ENCODE data around the gene KCNK10. TPM values are rescaled to one million over a fixed set of nuclear protein-coding genes. Genes with fewer than 3 reads are reported as not detected.

The KCNK10 gene
- total RNA-seq, 1 experiment from 2014 or later: 2.9 TPM

GRCh38 chr14:88363644-88364043, 40.6 kb upstream of the KCNK10 start:
- intact Hi-C loops (cut with micrococcal nuclease; ENCODE audit: unreplicated experiment): no loop called here
- no peaks in the 10 kb centered on the region for H3K27me3 Mint-ChIP-seq (ENCODE audit: insufficient read depth, unreplicated experiment)
- no peak overlapping the region for H3K4me3 Mint-ChIP-seq (ENCODE audit: unreplicated experiment)
- Histone ChIP-seq H3K4me3 (ENCODE audit: low read depth, low read length) (no peak overlapping the region), H3K4me1 (peaks cover 28% of the 10 kb centered on the region), H3K36me3 (ENCODE audit: control insufficient read depth, insufficient read depth, low read length) (no peaks in the 10 kb centered on the region), H3K27me3 (replicated peaks; ENCODE audit: control insufficient read depth, insufficient read depth, low read length) (no peaks in the 10 kb centered on the region), H3K9me3 (peaks cover 11% of the 10 kb centered on the region; the same call in 1 of the 2 replicates)
- no peak for DNase-seq
- H3K4me1 Mint-ChIP-seq (ENCODE audit: low read depth, unreplicated experiment): peaks cover 10% of the 10 kb centered on the region
- CTCF ChIA-PET: interaction anchor here (0.6 kb wide), 1 partner anchor 14 kb away, joined by 5 read pairs; no protein-coding TSS in a partner anchor
- H3K9me3 Mint-ChIP-seq (ENCODE audit: unreplicated experiment): peaks cover 21% of the 10 kb centered on the region
- TF ChIP-seq CTCF (IDR thresholded peaks at IDR 0.05; ENCODE audit: insufficient read depth in 1 of 2, low read depth in 1 of 2, low read length in 1 of 2, severe bottlenecking in 1 of 2, unreplicated experiment in 1 of 2): no peak
- BruUV-seq (replicated peaks): no TSS peak
- H3K27ac Mint-ChIP-seq (ENCODE audit: unreplicated experiment): no peak overlapping the region
- POLR2A ChIA-PET: no interaction called here
- H3K36me3 Mint-ChIP-seq (ENCODE audit: insufficient read depth, unreplicated experiment): no peaks in the 10 kb centered on the region

DNA sequence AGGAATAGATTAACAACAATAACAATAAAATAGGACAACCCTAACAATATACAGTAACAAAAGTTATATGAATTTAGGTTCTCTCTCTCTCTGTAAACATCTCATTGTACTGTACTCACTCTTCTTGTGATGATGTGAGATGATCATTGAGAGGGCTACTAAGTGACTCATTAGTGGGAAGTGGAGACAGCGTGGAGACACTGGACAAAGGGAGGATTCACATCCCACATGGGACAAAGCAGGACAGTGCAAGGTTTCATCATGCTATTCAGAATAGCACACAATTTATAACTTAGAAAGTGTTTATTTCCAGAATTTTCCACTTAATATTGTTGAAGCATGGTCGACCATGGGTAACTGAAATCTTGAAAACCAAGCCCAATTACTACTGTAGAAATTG, 36.4 kb upstream of the KCNK10 start:
- Mint-ChIP-seq H3K27ac (ENCODE audit: unreplicated experiment) (no peak overlapping the region), H3K36me3 (ENCODE audit: insufficient read depth, unreplicated experiment) (no peaks in the 10 kb centered on the region), H3K4me1 (ENCODE audit: low read depth, unreplicated experiment) (peaks cover 3% of the 10 kb centered on the region), H3K27me3 (ENCODE audit: insufficient read depth, unreplicated experiment) (no peaks in the 10 kb centered on the region), H3K4me3 (ENCODE audit: unreplicated experiment) (no peak overlapping the region), H3K9me3 (ENCODE audit: unreplicated experiment) (peaks cover 15% of the 10 kb centered on the region)
- H3K36me3 ChIP-seq (ENCODE audit: control insufficient read depth, insufficient read depth, low read length): no peaks in the 10 kb centered on the region
- no peaks in the 10 kb centered on the region for H3K9me3 ChIP-seq
- no peaks in the 10 kb centered on the region for H3K27me3 ChIP-seq (replicated peaks; ENCODE audit: control insufficient read depth, insufficient read depth, low read length)
- CTCF ChIA-PET: no interaction called here
- no peak for DNase-seq
- TF ChIP-seq CTCF (IDR thresholded peaks at IDR 0.05; ENCODE audit: insufficient read depth in 1 of 2, low read depth in 1 of 2, low read length in 1 of 2, severe bottlenecking in 1 of 2, unreplicated experiment in 1 of 2): no peak
- H3K4me3 ChIP-seq (ENCODE audit: low read depth, low read length): no peak overlapping the region
- POLR2A ChIA-PET: no interaction called here
- H3K4me1 ChIP-seq: peaks cover 4% of the 10 kb centered on the region
- intact Hi-C loops (cut with micrococcal nuclease; ENCODE audit: unreplicated experiment): no loop called here
- no TSS peak for BruUV-seq (replicated peaks)

DNA sequence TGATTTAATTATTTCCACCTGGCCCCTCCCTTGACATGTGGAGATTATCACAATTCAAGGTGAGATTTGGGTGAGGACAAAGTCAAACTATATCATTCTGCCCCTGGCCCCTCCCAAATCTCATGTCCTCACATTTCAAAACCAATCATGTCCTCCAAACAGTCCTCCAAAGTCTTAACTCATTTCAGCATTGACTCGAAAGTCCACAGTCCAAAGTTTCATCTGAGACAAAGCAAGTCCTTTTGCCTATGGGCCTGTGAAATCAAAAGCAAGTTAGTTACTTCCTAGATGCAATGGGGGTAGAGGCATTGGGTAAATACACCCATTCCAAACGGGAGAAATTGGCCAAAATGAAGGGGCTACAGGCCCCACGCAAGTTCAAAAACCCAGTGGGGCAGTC, 31.3 kb upstream of the KCNK10 start:
- Mint-ChIP-seq H3K4me1 (ENCODE audit: low read depth, unreplicated experiment) (peaks cover 8% of the 10 kb centered on the region), H3K27ac (ENCODE audit: unreplicated experiment) (no peak overlapping the region), H3K4me3 (ENCODE audit: unreplicated experiment) (no peak overlapping the region), H3K36me3 (ENCODE audit: insufficient read depth, unreplicated experiment) (no peaks in the 10 kb centered on the region), H3K9me3 (ENCODE audit: unreplicated experiment) (no peaks in the 10 kb centered on the region), H3K27me3 (ENCODE audit: insufficient read depth, unreplicated experiment) (no peaks in the 10 kb centered on the region)
- intact Hi-C loops (cut with micrococcal nuclease; ENCODE audit: unreplicated experiment): no loop called here
- no peaks in the 10 kb centered on the region for H3K36me3 ChIP-seq (ENCODE audit: control insufficient read depth, insufficient read depth, low read length)
- no TSS peak for BruUV-seq (replicated peaks)
- H3K9me3 ChIP-seq: no peaks in the 10 kb centered on the region
- H3K4me3 ChIP-seq (ENCODE audit: low read depth, low read length): no peak overlapping the region
- H3K4me1 ChIP-seq: peaks cover 7% of the 10 kb centered on the region; the same call in 1 of the 2 replicates
- CTCF ChIA-PET: no interaction called here
- H3K27me3 ChIP-seq (replicated peaks; ENCODE audit: control insufficient read depth, insufficient read depth, low read length): no peaks in the 10 kb centered on the region
- POLR2A ChIA-PET: no interaction called here
- no peak for DNase-seq
- no peak for TF ChIP-seq CTCF (IDR thresholded peaks at IDR 0.05; ENCODE audit: insufficient read depth in 1 of 2, low read depth in 1 of 2, low read length in 1 of 2, severe bottlenecking in 1 of 2, unreplicated experiment in 1 of 2)

Measured in Caco-2 (cell line).